Fibroblast of villous mesenchyme (primary cell): Measurements from ENCODE around the gene PHYH. TPM values are rescaled to one million over a fixed set of nuclear protein-coding genes. Genes with fewer than 3 reads are reported as not detected.

Experiments used
- DNase-seq: peaks from one replicate; pipeline ENCODE4 v3.0.0-alpha.2; 2010; ENCODE audit warnings: low read depth
- H3K4me3 ChIP-seq: 2 replicates; pipeline ENCODE4 v1.5.1; 2011; ENCODE audit warnings: low read depth, mild to moderate bottlenecking, low read length
- CTCF ChIP-seq: IDR thresholded peaks from 2 replicates; pipeline ENCODE4 v1.5.1; 2012; ENCODE audit warnings: low read depth, mild to moderate bottlenecking, low read length; ENCODE audit not compliant: insufficient read depth
- total RNA-seq: library from RNA; depleted of rRNA; stranded (reverse); fragments of >200 nt; gene quantifications from 2 replicates; pipeline ENCODE4 v1.2.3, GENCODE V29; 2012

Gene PHYH
- total RNA-seq, 1 donor: 16.0 TPM

GRCh38 chr10:13231190-13231589 is 68.7 kb downstream of the PHYH start:
- DNase-seq: peak; percentile 10
- no peak overlapping the region for H3K4me3 ChIP-seq
- no peak for TF ChIP-seq CTCF

Other genes with a start within 250 kb of the PHYH start
- 90.2 and 125 TPM in 2 replicates for gene OPTN, start 199.9 kb downstream of the PHYH start, total RNA-seq
- gene MCM10, start 138.5 kb downstream of the PHYH start, total RNA-seq: 7.8 and 8.1 TPM in 2 replicates
- gene UCMA, start 65.7 kb downstream of the PHYH start, total RNA-seq: not detected in 2 replicates
- gene SEPHS1, start 48.2 kb upstream of the PHYH start, total RNA-seq: 18.1 and 26.1 TPM in 2 replicates
- gene BEND7, start 228.9 kb upstream of the PHYH start, total RNA-seq: under 0.01 and 0.64 TPM in 2 replicates